RKO (cell line): ENCODE data around the gene LY86.
"Not testable (repeated sequence)": the region's sequence is repeated elsewhere in the genome, so short reads cannot be mapped to it uniquely, and the experiment has no call there.

Source experiments
- DNase-seq: peaks from one replicate; pipeline ENCODE4 v3.0.0-alpha.2; 2016; ENCODE audit warnings: low spot score

The LY86 gene

GRCh38 chr6:6654599-6655575, 66.4 kb downstream of the LY86 start:
- DNase-seq = no peak

GRCh38 chr6:6655805-6656251, 67.3 kb downstream of the LY86 start:
- no peak for DNase-seq

- DNase-seq = no peak
Observed at GRCh38 chr6:6656287-6656686, 67.8 kb downstream of the LY86 start.

- no peak for DNase-seq
Observed at GRCh38 chr6:6657085-6657819, 68.7 kb downstream of the LY86 start.

GRCh38 chr6:6657820-6658217, 69.3 kb downstream of the LY86 start:
- DNase-seq = no peak

- DNase-seq = no peak
Observed at GRCh38 chr6:6659600-6660327, 71.2 kb downstream of the LY86 start.

- no peak for DNase-seq
Observed at GRCh38 chr6:6660339-6661045, 72.0 kb downstream of the LY86 start.

- DNase-seq = no peak
Observed at GRCh38 chr6:6661191-6661590, 72.7 kb downstream of the LY86 start.

- DNase-seq = no peak
Observed at GRCh38 chr6:6661684-6662083, 73.2 kb downstream of the LY86 start.

- DNase-seq = no peak
Observed at GRCh38 chr6:6663421-6664135, 75.1 kb downstream of the LY86 start.

- DNase-seq = no peak
Observed at GRCh38 chr6:6665555-6666243, 77.2 kb downstream of the LY86 start.

GRCh38 chr6:6670150-6670549, 81.6 kb downstream of the LY86 start:
- not testable (repeated sequence) for DNase-seq

GRCh38 chr6:6674872-6675271, 86.4 kb downstream of the LY86 start:
- DNase-seq = no peak

GRCh38 chr6:6676910-6677441, 88.5 kb downstream of the LY86 start:
- DNase-seq = peak; percentile 67

- DNase-seq = peak; percentile 41
Observed at GRCh38 chr6:6678185-6678671, 89.7 kb downstream of the LY86 start.

GRCh38 chr6:6678811-6679210, 90.3 kb downstream of the LY86 start:
- no peak for DNase-seq

- DNase-seq = no peak
Observed at GRCh38 chr6:6679633-6680032, 91.1 kb downstream of the LY86 start.

GRCh38 chr6:6680526-6680925, 92.0 kb downstream of the LY86 start:
- no peak for DNase-seq

GRCh38 chr6:6681075-6681849, 92.7 kb downstream of the LY86 start:
- DNase-seq = no peak
